ENCODE results near the gene ARHGAP8. TPM values are rescaled to one million over a fixed set of nuclear protein-coding genes. Genes with fewer than 3 reads are reported as not detected.

The ARHGAP8 gene
- total RNA-seq, 2 donors from 2014 or later: 12.2 to 15.2 TPM

DNA sequence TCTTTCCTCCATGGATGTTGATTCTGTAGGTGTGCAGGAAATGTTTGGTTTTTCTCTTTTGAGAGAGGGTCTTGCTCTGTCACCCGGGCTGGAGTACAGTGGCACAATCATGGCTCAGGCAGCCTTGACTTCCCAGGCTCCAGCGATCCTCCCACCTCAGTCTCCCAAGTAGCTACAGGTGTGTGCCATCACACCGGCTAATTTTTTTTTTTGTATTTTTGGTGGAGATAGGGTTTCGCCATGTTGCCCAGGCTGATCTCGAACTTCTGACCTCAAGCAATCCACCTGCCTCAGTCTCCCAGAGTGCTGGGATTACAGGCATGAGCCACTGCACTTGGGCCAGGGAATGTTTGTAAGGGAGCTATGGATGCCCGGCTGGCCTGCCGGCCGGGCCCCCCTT lies 45.9 kb upstream of the ARHGAP8 start:
- intact Hi-C loops (cut with DNase I): no loop called here
- DNase-seq (no peak), ATAC-seq (no peak)
- Histone ChIP-seq H3K27ac (no peak overlapping the region), H3K9me3 (no peaks in the 10 kb centered on the region), H3K4me3 (no peak overlapping the region), H3K27me3 (no peaks in the 10 kb centered on the region), H3K36me3 (replicated peaks in 1 of 2; ENCODE audit: insufficient read depth in 1 of 2, low read depth in 2 of 2) (no peaks in the 10 kb centered on the region), H3K4me1 (peaks cover 20% of the 10 kb centered on the region)
- no peak for TF ChIP-seq POLR2A (IDR thresholded peaks at IDR 0.05)
- TF ChIP-seq, protein P1, sequence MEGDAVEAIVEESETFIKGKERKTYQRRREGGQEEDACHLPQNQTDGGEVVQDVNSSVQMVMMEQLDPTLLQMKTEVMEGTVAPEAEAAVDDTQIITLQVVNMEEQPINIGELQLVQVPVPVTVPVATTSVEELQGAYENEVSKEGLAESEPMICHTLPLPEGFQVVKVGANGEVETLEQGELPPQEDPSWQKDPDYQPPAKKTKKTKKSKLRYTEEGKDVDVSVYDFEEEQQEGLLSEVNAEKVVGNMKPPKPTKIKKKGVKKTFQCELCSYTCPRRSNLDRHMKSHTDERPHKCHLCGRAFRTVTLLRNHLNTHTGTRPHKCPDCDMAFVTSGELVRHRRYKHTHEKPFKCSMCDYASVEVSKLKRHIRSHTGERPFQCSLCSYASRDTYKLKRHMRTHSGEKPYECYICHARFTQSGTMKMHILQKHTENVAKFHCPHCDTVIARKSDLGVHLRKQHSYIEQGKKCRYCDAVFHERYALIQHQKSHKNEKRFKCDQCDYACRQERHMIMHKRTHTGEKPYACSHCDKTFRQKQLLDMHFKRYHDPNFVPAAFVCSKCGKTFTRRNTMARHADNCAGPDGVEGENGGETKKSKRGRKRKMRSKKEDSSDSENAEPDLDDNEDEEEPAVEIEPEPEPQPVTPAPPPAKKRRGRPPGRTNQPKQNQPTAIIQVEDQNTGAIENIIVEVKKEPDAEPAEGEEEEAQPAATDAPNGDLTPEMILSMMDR (IDR thresholded peaks at IDR 0.05): no peak
- 78 to 87% methylated on average over 7 of the region's 8 CpGs for WGBS, 2 donors

DNA sequence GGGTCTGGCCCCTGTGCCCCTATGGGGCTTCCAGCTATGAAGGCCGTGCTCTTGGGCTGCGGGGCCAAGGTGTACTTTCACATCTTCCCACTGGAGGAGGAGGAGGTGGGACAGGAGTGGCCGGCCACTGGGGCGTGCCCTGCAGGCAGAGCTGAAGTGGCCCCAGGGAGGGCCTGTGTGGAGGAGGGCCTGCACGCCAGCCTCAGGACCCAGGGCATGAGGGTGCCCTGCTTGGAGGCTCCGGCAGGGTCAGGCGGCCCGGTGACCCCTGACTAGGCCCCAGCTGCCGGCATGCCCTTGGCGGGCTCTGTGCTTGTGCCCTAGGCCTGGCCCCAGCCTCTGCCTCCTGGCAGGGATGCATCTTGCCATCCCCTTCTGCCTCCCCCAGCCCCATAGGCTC lies 45.2 kb upstream of the ARHGAP8 start:
- ATAC-seq (no peak), DNase-seq (no peak)
- H3K4me1 ChIP-seq: peaks cover 16% of the 10 kb centered on the region
- TF ChIP-seq POLR2A (IDR thresholded peaks at IDR 0.05): no peak
- TF ChIP-seq, protein P1 (IDR thresholded peaks at IDR 0.05): no peak
- WGBS, 2 donors: 94% methylated on average over 9 of the region's 10 CpGs; no CpG with 5 or more reads in 1 of the 2 donors
- H3K9me3 ChIP-seq: no peaks in the 10 kb centered on the region
- H3K27me3 ChIP-seq: no peaks in the 10 kb centered on the region
- H3K27ac ChIP-seq: no peak overlapping the region
- intact Hi-C loops (cut with DNase I): no loop called here
- no peaks in the 10 kb centered on the region for H3K36me3 ChIP-seq (replicated peaks in 1 of 2; ENCODE audit: insufficient read depth in 1 of 2, low read depth in 2 of 2)
- no peak overlapping the region for H3K4me3 ChIP-seq

DNA sequence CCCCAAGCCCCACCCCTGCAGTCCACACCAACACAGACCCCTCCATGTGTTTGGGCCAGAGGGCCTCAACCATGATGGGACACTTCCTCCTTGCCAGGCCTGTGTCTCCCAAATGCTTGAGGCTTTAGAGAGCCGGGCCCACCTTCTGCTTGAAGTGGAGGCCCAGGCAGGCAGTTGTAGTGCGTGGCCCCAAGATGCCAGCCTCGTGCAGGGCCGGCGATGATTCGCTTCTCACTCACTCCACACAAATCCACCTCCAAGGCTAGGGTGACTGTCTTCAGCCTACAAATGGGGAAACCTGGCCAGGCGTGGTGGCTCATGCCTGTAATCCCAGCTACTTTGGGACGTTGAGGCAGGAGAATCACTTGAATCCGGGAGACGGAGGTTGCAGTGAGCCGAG lies 44.6 kb upstream of the ARHGAP8 start:
- DNase-seq (no peak), ATAC-seq (no peak)
- Histone ChIP-seq H3K36me3 (replicated peaks in 1 of 2; ENCODE audit: insufficient read depth in 1 of 2, low read depth in 2 of 2) (no peaks in the 10 kb centered on the region), H3K9me3 (no peaks in the 10 kb centered on the region), H3K27ac (no peak overlapping the region), H3K27me3 (no peaks in the 10 kb centered on the region), H3K4me1 (peaks cover 14% of the 10 kb centered on the region), H3K4me3 (no peak overlapping the region)
- TF ChIP-seq, protein P1 (IDR thresholded peaks at IDR 0.05): no peak
- no peak for TF ChIP-seq POLR2A (IDR thresholded peaks at IDR 0.05)
- WGBS, 2 donors: 89 to 98% methylated on average over 9 to 10 of the region's 11 CpGs
- intact Hi-C loops (cut with DNase I): no loop called here

DNA sequence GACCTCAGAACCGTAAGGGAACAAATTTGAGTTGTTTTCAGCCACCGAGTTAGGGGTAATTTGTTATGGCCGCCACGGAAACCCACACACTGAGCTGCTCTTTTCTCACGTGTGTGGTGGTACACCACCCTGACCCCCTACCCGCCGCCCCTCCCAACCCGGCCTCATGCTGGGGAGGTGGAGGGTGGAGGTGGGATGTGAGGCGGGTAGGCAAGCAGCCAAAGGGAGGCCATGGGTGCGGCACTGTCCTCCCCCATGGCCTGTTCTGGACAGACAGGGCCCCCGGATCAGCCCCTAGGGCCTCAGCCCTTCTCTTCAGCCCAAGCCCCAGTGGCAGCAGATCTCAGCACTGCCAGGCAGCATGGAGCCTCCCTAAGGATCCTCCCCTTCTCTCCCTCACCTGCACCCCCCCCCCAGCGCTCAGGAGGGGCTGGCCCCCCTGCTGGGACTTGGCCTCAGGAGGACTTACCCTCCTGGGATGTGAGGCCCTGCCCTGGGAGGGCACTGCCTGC lies 42.4 kb upstream of the ARHGAP8 start:
- DNase-seq (no peak), ATAC-seq (no peak)
- 86 to 89% methylated on average over 11 to 12 of the region's 12 CpGs for WGBS, 2 donors
- intact Hi-C loops (cut with DNase I): no loop called here
- Histone ChIP-seq H3K27me3 (no peaks in the 10 kb centered on the region), H3K9me3 (no peaks in the 10 kb centered on the region), H3K4me3 (no peak overlapping the region), H3K36me3 (replicated peaks in 1 of 2; ENCODE audit: insufficient read depth in 1 of 2, low read depth in 2 of 2) (no peaks in the 10 kb centered on the region), H3K27ac (no peak overlapping the region), H3K4me1 (no peaks in the 10 kb centered on the region)
- TF ChIP-seq, protein P1 (IDR thresholded peaks at IDR 0.05): no peak
- TF ChIP-seq POLR2A (IDR thresholded peaks at IDR 0.05): no peak

DNA sequence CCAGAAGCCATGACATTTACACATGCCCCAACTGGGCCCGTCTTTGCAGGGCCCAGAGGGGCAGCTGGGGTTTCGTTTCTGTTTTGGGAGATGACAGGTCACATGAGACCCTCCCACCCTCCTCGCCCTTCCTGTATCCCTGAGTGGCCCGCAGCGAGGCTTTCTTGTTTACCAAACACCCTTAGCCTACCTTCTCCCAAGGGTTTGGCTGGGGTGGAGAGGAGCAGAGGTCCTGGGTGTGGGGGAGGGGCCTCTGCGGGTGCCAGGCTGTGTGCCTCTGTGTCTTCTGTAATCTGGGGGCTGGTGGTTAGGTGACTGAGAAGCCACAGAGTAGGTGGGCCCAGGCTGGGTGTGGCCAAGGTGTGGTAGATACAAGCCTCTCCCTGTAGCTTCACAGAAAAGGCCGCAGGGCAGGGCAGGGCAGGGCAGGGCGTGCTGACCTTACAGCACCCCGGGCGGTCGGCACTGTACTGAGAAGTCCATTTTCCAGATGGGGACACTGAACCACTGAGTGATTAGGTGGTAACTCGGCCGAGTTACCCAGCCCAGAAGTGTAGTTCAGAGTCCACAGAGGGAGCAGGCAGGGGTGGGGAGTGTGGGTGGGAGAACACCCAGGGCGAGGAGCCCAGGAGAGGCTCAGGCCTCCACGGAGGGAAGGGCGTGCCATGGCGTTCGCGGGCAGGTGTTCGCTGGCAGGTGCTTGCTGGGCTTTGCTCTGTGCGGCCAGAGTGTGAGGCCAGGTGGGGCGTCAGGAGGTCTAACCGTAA lies 41.7 kb upstream of the ARHGAP8 start:
- DNase-seq: no peak
- Histone ChIP-seq H3K4me1 (no peaks in the 10 kb centered on the region), H3K36me3 (replicated peaks in 1 of 2; ENCODE audit: insufficient read depth in 1 of 2, low read depth in 2 of 2) (no peaks in the 10 kb centered on the region), H3K27ac (no peak overlapping the region), H3K9me3 (no peaks in the 10 kb centered on the region), H3K4me3 (no peak overlapping the region), H3K27me3 (no peaks in the 10 kb centered on the region)
- intact Hi-C loops (cut with DNase I): no loop called here
- TF ChIP-seq, protein P1 (IDR thresholded peaks at IDR 0.05): no peak
- no peak for TF ChIP-seq POLR2A (IDR thresholded peaks at IDR 0.05)
- no peak for ATAC-seq
- 79 to 83% methylated on average over 14 to 23 of the region's 23 CpGs for WGBS, 2 donors

Data from body of pancreas (tissue), 4 donors.